Prostate gland (tissue), 2 donors: ENCODE measurements around the gene TMX2. TPM values are rescaled to one million over a fixed set of nuclear protein-coding genes. Genes with fewer than 3 reads are reported as not detected.
A peak's percentile ranks its signal among the peaks of the same experiment; 100 is the strongest.

ENCODE experiments used
- DNase-seq: peaks from one replicate; pipeline ENCODE4 v3.0.0-alpha.2; 2019; ENCODE audit warnings: low spot score
- H3K27ac ChIP-seq, 2 donors: fragments of 200-600 bp; sonication (generic); 2 replicates each; pipeline ENCODE4 v1.5.1; 2017 to 2019
- H3K27me3 ChIP-seq: fragments of 200-600 bp; sonication (generic); replicated peaks from 2 replicates; pipeline ENCODE4 v1.5.1; 2019; ENCODE audit not compliant: insufficient read depth
- H3K36me3 ChIP-seq, 2 donors: fragments of 200-600 bp; sonication (generic); 1 replicate in 1 of 2; 2 replicates in 1 of 2; pipeline versions ENCODE4 v1.5.1 to v1.8.1; 2017 to 2019
- H3K4me1 ChIP-seq: fragments of 200-600 bp; sonication (generic); replicated peaks from 2 replicates; pipeline ENCODE4 v1.5.1; 2019
- H3K4me3 ChIP-seq, 2 donors: fragments of 200-600 bp; sonication (generic); 2 replicates each; pipeline ENCODE4 v1.5.1; 2017 to 2019
- H3K9me3 ChIP-seq: fragments of 200-600 bp; sonication (generic); 2 replicates; pipeline ENCODE4 v1.5.1; 2017
- POLR2A ChIP-seq: fragments of 450-650 bp; IDR thresholded peaks from one replicate; pipeline ENCODE4 v1.6.1; 2016; ENCODE audit warnings: antibody characterized with exemption, mild to moderate bottlenecking
- POLR2AphosphoS5 ChIP-seq: sonication (generic); formaldehyde crosslinking; IDR thresholded peaks from one replicate; pipeline ENCODE4 v1.6.1; 2017; ENCODE audit warnings: antibody characterized with exemption
- WGBS: methylation state at CpG from one replicate; pipeline ENCODE4 v1.1.5; 2018; 5-methylcytosine and 5-hydroxymethylcytosine counted together
- intact Hi-C: fragments of 100-400 bp; cut with DNase I; formaldehyde crosslinking; loops from one replicate; pipeline ENCODE4 v1.14.2; 2022
- total RNA-seq, 2 donors: library from RNA; depleted of rRNA; stranded (reverse); fragments of >200 nt; gene quantifications; one replicate each; pipeline ENCODE4 v1.1.0, GENCODE V29; 2016
- TF ChIP-seq, protein P1 (sequence below), 4 experiments: fragments of 200-600 bp in 2 of 4; fragments of 450-650 bp in 2 of 4; sonication (generic) in 2 of 4; IDR thresholded peaks; 1 replicate in 3 of 4; 2 replicates in 1 of 4; pipeline ENCODE4 v1.5.1; 2016 to 2019; ENCODE audit warnings: antibody characterized with exemption in 4 of 4, mild to moderate bottlenecking in 2 of 4, moderate library complexity in 2 of 4

The TMX2 gene
- total RNA-seq, 2 donors from 2014 or later = 80.8 to 84.4 TPM

DNA sequence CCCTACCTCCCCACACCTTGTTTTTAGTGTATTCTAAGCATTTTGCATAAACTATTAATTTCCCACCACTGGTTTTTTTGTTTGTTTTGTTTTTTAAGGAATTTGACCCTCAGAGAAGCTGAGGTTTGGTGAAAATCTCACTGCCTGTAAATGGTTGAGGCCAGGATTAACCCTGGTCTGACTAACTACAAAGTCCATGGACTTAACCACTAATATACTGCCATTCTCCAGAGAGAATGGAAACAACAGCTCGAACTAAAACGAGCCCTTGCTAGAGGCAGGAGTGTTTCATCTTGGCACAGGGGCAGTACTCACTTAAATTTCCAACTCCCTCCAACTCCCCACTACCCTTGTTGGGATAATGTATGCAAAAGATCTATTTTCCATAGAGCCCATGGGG, 52.2 kb downstream of the TMX2 start:
- WGBS = 8% methylated on average over 2 of the region's 2 CpGs
- H3K27ac ChIP-seq = peak overlapping the region; percentile 92 to 97
- no peaks in the 10 kb centered on the region for H3K36me3 ChIP-seq
- no peaks in the 10 kb centered on the region for H3K27me3 ChIP-seq
- TF ChIP-seq, protein P1, sequence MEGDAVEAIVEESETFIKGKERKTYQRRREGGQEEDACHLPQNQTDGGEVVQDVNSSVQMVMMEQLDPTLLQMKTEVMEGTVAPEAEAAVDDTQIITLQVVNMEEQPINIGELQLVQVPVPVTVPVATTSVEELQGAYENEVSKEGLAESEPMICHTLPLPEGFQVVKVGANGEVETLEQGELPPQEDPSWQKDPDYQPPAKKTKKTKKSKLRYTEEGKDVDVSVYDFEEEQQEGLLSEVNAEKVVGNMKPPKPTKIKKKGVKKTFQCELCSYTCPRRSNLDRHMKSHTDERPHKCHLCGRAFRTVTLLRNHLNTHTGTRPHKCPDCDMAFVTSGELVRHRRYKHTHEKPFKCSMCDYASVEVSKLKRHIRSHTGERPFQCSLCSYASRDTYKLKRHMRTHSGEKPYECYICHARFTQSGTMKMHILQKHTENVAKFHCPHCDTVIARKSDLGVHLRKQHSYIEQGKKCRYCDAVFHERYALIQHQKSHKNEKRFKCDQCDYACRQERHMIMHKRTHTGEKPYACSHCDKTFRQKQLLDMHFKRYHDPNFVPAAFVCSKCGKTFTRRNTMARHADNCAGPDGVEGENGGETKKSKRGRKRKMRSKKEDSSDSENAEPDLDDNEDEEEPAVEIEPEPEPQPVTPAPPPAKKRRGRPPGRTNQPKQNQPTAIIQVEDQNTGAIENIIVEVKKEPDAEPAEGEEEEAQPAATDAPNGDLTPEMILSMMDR (IDR thresholded peaks at IDR 0.05) = no peak
- TF ChIP-seq POLR2AphosphoS5 = no peak
- peaks cover 8% of the 10 kb centered on the region for H3K4me1 ChIP-seq
- H3K4me3 ChIP-seq = peak overlapping the region; percentile 46 to 69
- DNase-seq = no peak
- no peaks in the 10 kb centered on the region for H3K9me3 ChIP-seq
- intact Hi-C loops = loop anchor here (5.0 kb wide), 2 partner anchors 38 to 97 kb away; partner anchors contain the start of gene ZDHHC5

DNA sequence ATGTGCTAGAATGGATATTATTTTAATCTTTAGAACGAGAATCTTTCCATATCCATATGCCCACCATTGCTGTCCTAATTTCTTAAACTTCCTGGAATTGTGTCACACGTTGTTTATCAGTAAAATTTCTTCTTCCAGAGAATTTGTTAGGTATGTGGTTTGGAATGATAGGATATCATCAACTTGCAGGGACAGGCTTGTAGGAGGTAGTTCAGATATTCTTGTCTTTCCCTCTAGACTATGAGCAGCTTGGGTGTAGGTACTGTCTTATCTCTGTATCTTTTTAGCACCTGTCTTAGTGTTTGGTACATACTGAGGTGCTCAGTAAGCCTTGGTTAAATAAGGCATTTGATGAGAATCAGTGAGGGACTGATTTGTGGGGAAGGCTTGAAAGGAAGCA, 52.6 kb downstream of the TMX2 start:
- H3K36me3 ChIP-seq = no peaks in the 10 kb centered on the region
- H3K4me3 ChIP-seq = peak overlapping the region; percentile 46 to 69
- H3K9me3 ChIP-seq = no peaks in the 10 kb centered on the region
- TF ChIP-seq POLR2AphosphoS5 = no peak
- TF ChIP-seq, protein P1 (IDR thresholded peaks at IDR 0.05) = no peak
- TF ChIP-seq POLR2A = no peak
- no peaks in the 10 kb centered on the region for H3K27me3 ChIP-seq
- intact Hi-C loops = loop anchor here (5.0 kb wide), 2 partner anchors 37 to 98 kb away; partner anchors contain the start of gene ZDHHC5
- peaks cover 8% of the 10 kb centered on the region for H3K4me1 ChIP-seq
- 10% methylated on average over 2 of the region's 2 CpGs for WGBS
- H3K27ac ChIP-seq = peak overlapping the region; percentile 92 to 97
- DNase-seq = no peak

DNA sequence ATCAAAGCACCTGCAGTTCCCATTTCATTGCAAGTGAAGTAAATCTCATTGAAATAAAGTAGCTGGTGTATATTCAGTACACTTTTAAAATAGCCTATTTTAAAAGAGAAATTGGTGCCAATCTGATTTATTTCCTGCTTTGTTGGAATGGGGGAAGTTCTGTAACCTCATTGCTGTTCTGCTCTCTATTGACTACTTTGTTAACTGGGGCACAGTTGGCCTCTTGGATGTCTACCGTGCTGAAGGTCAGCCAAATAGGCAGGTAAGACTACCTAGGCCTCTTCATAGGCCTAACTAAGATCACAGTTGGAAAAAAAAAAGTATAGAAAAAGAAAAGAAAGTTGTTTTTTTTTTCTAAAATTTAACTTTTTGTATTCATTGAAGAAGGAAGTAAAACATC, 58.4 kb downstream of the TMX2 start:
- H3K4me1 ChIP-seq = peaks cover 3% of the 10 kb centered on the region
- intact Hi-C loops = no loop called here
- no peaks in the 10 kb centered on the region for H3K9me3 ChIP-seq
- H3K27me3 ChIP-seq = no peaks in the 10 kb centered on the region
- no peaks in the 10 kb centered on the region for H3K36me3 ChIP-seq
- no peak overlapping the region for H3K4me3 ChIP-seq
- no peak for DNase-seq
- TF ChIP-seq POLR2AphosphoS5 = no peak
- WGBS = 34% methylated on average over 1 of the region's 1 CpG
- no peak overlapping the region for H3K27ac ChIP-seq

DNA sequence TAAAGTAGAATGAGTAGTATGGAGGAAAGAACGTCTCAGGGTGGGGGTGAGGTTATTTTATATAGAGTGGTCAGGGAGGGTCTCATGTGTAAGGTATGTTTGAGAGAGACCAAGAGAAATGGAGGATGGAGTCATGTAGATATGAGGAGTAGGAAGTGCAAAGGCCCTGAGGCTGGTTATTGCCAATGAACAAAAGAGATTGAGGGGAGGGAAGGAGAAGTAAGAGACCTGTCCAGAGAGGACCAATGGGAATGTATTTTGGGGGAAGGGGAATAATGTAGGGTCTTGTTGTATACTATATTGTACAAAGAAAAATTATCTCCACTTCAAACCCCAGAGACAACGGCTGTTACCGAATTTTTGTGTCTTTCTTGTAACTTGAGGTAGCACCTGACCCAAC, 59.0 kb downstream of the TMX2 start:
- H3K27ac ChIP-seq = no peak overlapping the region
- no peaks in the 10 kb centered on the region for H3K9me3 ChIP-seq
- no peaks in the 10 kb centered on the region for H3K27me3 ChIP-seq
- H3K4me1 ChIP-seq = peaks cover 4% of the 10 kb centered on the region
- WGBS = 90% methylated on average over 3 of the region's 3 CpGs
- no peaks in the 10 kb centered on the region for H3K36me3 ChIP-seq
- no peak overlapping the region for H3K4me3 ChIP-seq
- TF ChIP-seq, protein P1 (IDR thresholded peaks at IDR 0.05) = no peak
- no peak for TF ChIP-seq POLR2A
- TF ChIP-seq POLR2AphosphoS5 = no peak
- DNase-seq = no peak
- intact Hi-C loops = no loop called here

DNA sequence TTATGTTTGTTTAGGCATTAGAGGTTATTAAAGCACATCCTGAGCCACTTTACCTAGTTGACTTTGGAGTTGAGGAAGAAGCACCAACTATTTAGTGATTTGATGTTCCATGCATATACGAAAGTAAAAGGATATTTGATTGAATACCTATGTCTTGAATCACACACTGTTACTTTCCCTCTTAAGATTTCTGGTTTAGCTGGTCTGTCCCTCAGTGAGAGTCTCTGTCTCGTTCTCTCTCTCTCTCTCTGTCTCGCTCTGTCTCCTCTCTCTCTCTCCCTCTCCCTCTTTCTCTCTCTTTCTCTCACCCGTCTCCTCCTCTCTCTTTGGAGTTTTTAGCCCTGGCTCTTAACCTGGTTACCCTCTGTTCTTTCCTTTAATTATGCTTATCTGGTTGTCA, 60.2 kb downstream of the TMX2 start:
- H3K4me1 ChIP-seq = peaks cover 16% of the 10 kb centered on the region

More for the DNA sequence above, 60.2 kb downstream of the TMX2 start:
- Histone ChIP-seq H3K36me3 (no peaks in the 10 kb centered on the region), H3K27me3 (no peaks in the 10 kb centered on the region), H3K27ac (peak overlapping the region in 1 of 2 donors; percentile 22), H3K9me3 (no peaks in the 10 kb centered on the region), H3K4me3 (no peak overlapping the region)
- WGBS = 37% methylated on average over 4 of the region's 4 CpGs
- no peak for DNase-seq
- intact Hi-C loops = no loop called here
- TF ChIP-seq, protein P1 (IDR thresholded peaks at IDR 0.05) = no peak
- TF ChIP-seq POLR2AphosphoS5 (no peak), POLR2A (no peak)
